A549 (cell line): ENCODE measurements around the gene PREX1. TPM values are rescaled to one million over a fixed set of nuclear protein-coding genes. Genes with fewer than 3 reads are reported as not detected.

ENCODE experiments used
- ATAC-seq, 2 experiments: fragments of 200-7000 bp in 1 of 2; fragments of >200 bp in 1 of 2; cut with Nextera tagmentation in 1 of 2; cut with Tn5 transposase in 1 of 2; 3 replicates each; pipeline versions ENCODE4 v1.8.0 to v1.9.1; 2018 to 2020; ENCODE audit warnings: mild to moderate bottlenecking in 1 of 2, moderate library complexity in 1 of 2
- CTCF ChIA-PET: fragments of 300-600 bp; sonication (Branson Sonifier 250); formaldehyde crosslinking; extraction: SDS; loops from one replicate; lab custom pipeline; 2021; ENCODE audit warnings: antibody characterized with exemption, inconsistent platforms; lab: Yijun Ruan, JAX
- POLR2A ChIA-PET: fragments of 350-600 bp; formaldehyde crosslinking; extraction: SDS; loops from one replicate; lab custom pipeline; 2021; ENCODE audit warnings: antibody characterized with exemption, inconsistent platforms; lab: Yijun Ruan, JAX
- DNase-seq, 2 experiments: peaks; one replicate each; pipeline versions ENCODE4 v3.0.0 to v3.0.0-alpha.2; 2011 to 2016; ENCODE audit warnings: low read depth in 1 of 2, low spot score in 1 of 2
- FAIRE-seq: peaks from 2 replicates; lab custom pipeline; 2011; peaks lifted over from hg19 to GRCh38; lab: Jason Lieb, UNC
- H3K27ac ChIP-seq, 2 experiments: fragments of >200 bp; sonication (Bioruptor Twin); formaldehyde crosslinking; 3 replicates each; pipeline ENCODE4 v1.5.1; 2016 to 2017
- H3K4me1 ChIP-seq: fragments of >200 bp; sonication (Bioruptor Twin); formaldehyde crosslinking; 3 replicates; pipeline ENCODE4 v1.6.1; 2016
- H3K4me2 ChIP-seq: fragments of >200 bp; sonication (Bioruptor Twin); formaldehyde crosslinking; 3 replicates; pipeline ENCODE4 v1.6.1; 2016
- H3K4me3 ChIP-seq: fragments of >200 bp; sonication (Bioruptor Twin); formaldehyde crosslinking; 3 replicates; pipeline ENCODE4 v1.5.1; 2016
- H3K9me3 ChIP-seq: fragments of >200 bp; sonication (Bioruptor Twin); formaldehyde crosslinking; 3 replicates; pipeline ENCODE4 v1.6.1; 2016
- CBX2 ChIP-seq: fragments of 200-600 bp; sonication (generic); IDR thresholded peaks from 2 replicates; pipeline ENCODE4 v1.6.1; 2016; ENCODE audit warnings: low read depth, mild to moderate bottlenecking, borderline replicate concordance
- CBX8 ChIP-seq: fragments of 200-600 bp; sonication (generic); IDR thresholded peaks from 2 replicates; pipeline ENCODE4 v1.6.1; 2016
- CHD2 ChIP-seq: fragments of 150-350 bp; IDR thresholded peaks from 2 replicates; pipeline ENCODE4 v1.6.1; 2014; ENCODE audit warnings: low read length; ENCODE audit not compliant: partially characterized antibody
- FOSB ChIP-seq: fragments of 250-450 bp; sonication (Bioruptor Pico); IDR thresholded peaks from 2 replicates; pipeline ENCODE4 v1.5.0; 2020; ENCODE audit warnings: mild to moderate bottlenecking, moderate library complexity
- FOSL2 ChIP-seq, 2 experiments: fragments of 450-650 bp in 1 of 2; fragments of >200 bp in 1 of 2; sonication (Bioruptor Twin) in 1 of 2; formaldehyde crosslinking; IDR thresholded peaks; 2 replicates each; pipeline versions ENCODE4 v1.5.0 to v1.6.1; 2016 to 2020; ENCODE audit warnings: mild to moderate bottlenecking in 1 of 2, moderate library complexity in 1 of 2
- FOXS1 ChIP-seq: fragments of 250-450 bp; sonication (Bioruptor Pico); IDR thresholded peaks from 2 replicates; pipeline ENCODE4 v1.5.0; 2020; ENCODE audit warnings: mild to moderate bottlenecking, moderate library complexity
- HDAC2 ChIP-seq: fragments of 200-600 bp; sonication (generic); IDR thresholded peaks from 2 replicates; pipeline ENCODE4 v1.6.1; 2016
- HEYL ChIP-seq: fragments of 250-450 bp; sonication (Bioruptor Pico); IDR thresholded peaks from 2 replicates; pipeline ENCODE4 v1.8.0; 2021; ENCODE audit warnings: mild to moderate bottlenecking, moderate library complexity
- HMGXB4 ChIP-seq: fragments of 250-450 bp; sonication (Bioruptor Pico); IDR thresholded peaks from 2 replicates; pipeline ENCODE4 v1.5.0; 2021; ENCODE audit warnings: mild to moderate bottlenecking, moderate library complexity, borderline replicate concordance
- HOXA7 ChIP-seq: fragments of 250-450 bp; sonication (Bioruptor Pico); IDR thresholded peaks from 2 replicates; pipeline ENCODE4 v1.5.0; 2020; ENCODE audit warnings: mild to moderate bottlenecking, moderate library complexity
- JUN ChIP-seq, 2 experiments: fragments of >200 bp; sonication (Bioruptor Twin); formaldehyde crosslinking; IDR thresholded peaks; 2 replicates in 1 of 2; 3 replicates in 1 of 2; pipeline ENCODE4 v1.6.1; 2016 to 2017
- KDM1A ChIP-seq: fragments of 200-600 bp; sonication (generic); IDR thresholded peaks from 2 replicates; pipeline ENCODE4 v1.6.1; 2016; ENCODE audit warnings: low read depth, mild to moderate bottlenecking
- MAFK ChIP-seq: fragments of 450-650 bp; IDR thresholded peaks from 2 replicates; pipeline ENCODE4 v1.6.1; 2014; ENCODE audit not compliant: partially characterized antibody
- MAX ChIP-seq: IDR thresholded peaks from 2 replicates; pipeline ENCODE4 v1.6.1; 2012
- NFE2L2 ChIP-seq: fragments of 150-350 bp; conservative IDR thresholded peaks from 2 replicates; pipeline ENCODE4 v1.6.1; 2014; ENCODE audit warnings: low read length
- NR3C1 ChIP-seq: fragments of >200 bp; sonication (Bioruptor Twin); formaldehyde crosslinking; IDR thresholded peaks from 3 replicates; pipeline ENCODE4 v1.6.1; 2017
- PHF8 ChIP-seq: fragments of 200-600 bp; sonication (generic); IDR thresholded peaks from 2 replicates; pipeline ENCODE4 v1.6.1; 2016; ENCODE audit warnings: low read depth, mild to moderate bottlenecking, antibody characterized with exemption, moderate library complexity, borderline replicate concordance
- RAD21 ChIP-seq, 2 experiments: fragments of >200 bp in 1 of 2; sonication (Bioruptor Twin) in 1 of 2; formaldehyde crosslinking in 1 of 2; IDR thresholded peaks in 1 of 2; conservative IDR thresholded peaks in 1 of 2; 2 replicates in 1 of 2; 3 replicates in 1 of 2; pipeline ENCODE4 v1.6.1; 2012 to 2018; ENCODE audit warnings: inconsistent platforms in 1 of 2
- REST ChIP-seq: fragments of 200-600 bp; sonication (generic); IDR thresholded peaks from 2 replicates; pipeline ENCODE4 v1.6.1; 2016; ENCODE audit warnings: antibody characterized with exemption, mild to moderate bottlenecking, moderate library complexity
- RFX5 ChIP-seq: fragments of 450-650 bp; IDR thresholded peaks from 2 replicates; pipeline ENCODE4 v1.7.1; 2014; ENCODE audit warnings: antibody characterized with exemption, mild to moderate bottlenecking, moderate library complexity
- SMC3 ChIP-seq: fragments of >200 bp; sonication (Bioruptor Twin); formaldehyde crosslinking; IDR thresholded peaks from 3 replicates; pipeline ENCODE4 v1.6.1; 2018; ENCODE audit warnings: inconsistent platforms
- ZC3H11A ChIP-seq: fragments of 450-650 bp; IDR thresholded peaks from 2 replicates; pipeline ENCODE4 v1.6.1; 2014; ENCODE audit warnings: antibody characterized with exemption, mild to moderate bottlenecking
- ZFP36 ChIP-seq: fragments of 450-650 bp; IDR thresholded peaks from 2 replicates; pipeline ENCODE4 v1.6.1; 2014; ENCODE audit warnings: borderline replicate concordance; ENCODE audit not compliant: partially characterized antibody
- ZNF302 ChIP-seq: fragments of 250-450 bp; sonication (Bioruptor Pico); IDR thresholded peaks from 2 replicates; pipeline ENCODE4 v1.9.0; 2021; ENCODE audit warnings: inconsistent platforms, mild to moderate bottlenecking, moderate library complexity
- WGBS: methylation state at CpG from one replicate; pipeline ENCODE4 v1.1.6; 2017; ENCODE audit errors: missing lambda C conversion rate; 5-methylcytosine and 5-hydroxymethylcytosine counted together
- polyA plus RNA-seq, 4 experiments: library from polyadenylated mRNA; depleted of rRNA in 3 of 4; stranded (reverse); fragments of >200 nt; fragmentation: RNase III in 1 of 4; extraction: RNeasy Plus Mini Kit Qiagen cat#74134 plus additional on column Dnase treatment in 1 of 4; gene quantifications; 2 replicates in 3 of 4; 3 replicates in 1 of 4; pipeline ENCODE4 v1.2.3, GENCODE V29; 2011 to 2017

The PREX1 gene
- polyA plus RNA-seq, 2 of the 4 experiments (the other 2 are of a cell fraction) = 3.6 to 4.2 TPM

- Histone ChIP-seq H3K27ac (no peak overlapping the region), H3K9me3 (no peaks in the 10 kb centered on the region), H3K4me1 (0 out of 3 replicates have a peak, but pooled peaks cover 4% of the 10 kb centered on the region), H3K4me2 (no peak overlapping the region), H3K4me3 (no peak overlapping the region)
- FAIRE-seq (no peak), DNase-seq (no peak), ATAC-seq (no peak)
- ChIA-PET POLR2A (no interaction called here), CTCF (interaction anchor here (1.1 to 4.1 kb wide), 7 partner anchors 11 to 221 kb away, joined by 3 to 28 read pairs (median 4); no protein-coding TSS in a partner anchor)
- 82% methylated on average over 12 of the region's 12 CpGs for WGBS
- TF ChIP-seq ZC3H11A (no peak), ZNF302 (CRISPR knock-in tag) (no peak), FOXS1 (CRISPR knock-in tag) (no peak), MAFK (no peak), HMGXB4 (no peak), KDM1A (no peak), HDAC2 (no peak), RAD21 (conservative IDR thresholded peaks at IDR 0.05 in 1 of 2, IDR thresholded peaks at IDR 0.05 in 1 of 2) (no peak), PHF8 (no peak), SMC3 (no peak), REST (no peak), ZFP36 (no peak)
Measured at GRCh38 chr20:48683467-48684175, 144.2 kb downstream of the PREX1 start.

GRCh38 chr20:48682529-48683363 lies 145.1 kb downstream of the PREX1 start:
- DNase-seq (no peak), ATAC-seq (no peak), FAIRE-seq (no peak)
- no peaks in the 10 kb centered on the region for H3K9me3 ChIP-seq
- no peak overlapping the region for H3K4me2 ChIP-seq
- 0 out of 3 replicates have a peak, but pooled peaks cover 4% of the 10 kb centered on the region for H3K4me1 ChIP-seq
- CTCF ChIA-PET = interaction anchor here (0.9 to 4.1 kb wide), 5 partner anchors 10 to 222 kb away, joined by 3 to 28 read pairs (median 5); no protein-coding TSS in a partner anchor
- WGBS = 87% methylated on average over 18 of the region's 18 CpGs
- POLR2A ChIA-PET = no interaction called here
- H3K27ac ChIP-seq = no peak overlapping the region
- no peak overlapping the region for H3K4me3 ChIP-seq
- TF ChIP-seq PHF8 (no peak), NR3C1 (no peak), CBX2 (no peak), CHD2 (no peak), FOSB (CRISPR knock-in tag) (no peak), HEYL (no peak), FOSL2 (IDR thresholded peaks at IDR 0.05) (no peak), FOSL2 (CRISPR knock-in tag; IDR thresholded peaks at IDR 0.05) (no peak), JUN (IDR thresholded peaks at IDR 0.05) (no peak), NFE2L2 (no peak), MAX (no peak), RFX5 (no peak), ZFP36 (no peak), HOXA7 (CRISPR knock-in tag) (no peak), CBX8 (no peak)
